Activated naive CD8-positive, alpha-beta T cell treated with anti-CD3 and anti-CD28 coated beads for 36 hours (primary cell): ENCODE measurements around the gene RUNX3. TPM values are rescaled to one million over a fixed set of nuclear protein-coding genes. Genes with fewer than 3 reads are reported as not detected.

Experiments
- DNase-seq: peaks from one replicate; pipeline ENCODE4 v3.0.0; 2021
- H3K27ac Mint-ChIP-seq: one replicate; pipeline ENCODE4 v1.8.0; 2022; ENCODE audit warnings: mild to moderate bottlenecking, moderate library complexity, mixed read lengths
- H3K27me3 Mint-ChIP-seq: one replicate; pipeline ENCODE4 v1.8.0; 2022; ENCODE audit warnings: mild to moderate bottlenecking, mixed read lengths
- H3K36me3 Mint-ChIP-seq: one replicate; pipeline ENCODE4 v1.8.0; 2021; ENCODE audit warnings: mild to moderate bottlenecking, mixed read lengths
- H3K4me1 Mint-ChIP-seq: one replicate; pipeline ENCODE4 v1.8.0; 2021; ENCODE audit warnings: mixed read lengths
- H3K4me3 Mint-ChIP-seq: one replicate; pipeline ENCODE4 v1.8.0; 2022; ENCODE audit warnings: mild to moderate bottlenecking, moderate library complexity, mixed read lengths
- H3K9me3 Mint-ChIP-seq: one replicate; pipeline ENCODE4 v1.8.0; 2022; ENCODE audit warnings: mixed read lengths
- total RNA-seq, 2 experiments: library from RNA; stranded (reverse); gene quantifications; one replicate each; pipeline ENCODE4 v1.2.3, GENCODE V29; 2021

The RUNX3 gene
- total RNA-seq, 2 experiments from 2014 or later, result 144 TPM

GRCh38 chr1:24957808-24958752 is 28.0 kb upstream of the RUNX3 start:
- Mint-ChIP-seq H3K4me1 (peaks cover 77% of the 10 kb centered on the region), H3K9me3 (peaks cover 1% of the 10 kb centered on the region), H3K27ac (peak overlapping the region; percentile 98), H3K4me3 (peak overlapping the region; percentile 91), H3K36me3 (peaks cover 86% of the 10 kb centered on the region), H3K27me3 (peaks cover 3% of the 10 kb centered on the region)
- no peak for DNase-seq

DNA sequence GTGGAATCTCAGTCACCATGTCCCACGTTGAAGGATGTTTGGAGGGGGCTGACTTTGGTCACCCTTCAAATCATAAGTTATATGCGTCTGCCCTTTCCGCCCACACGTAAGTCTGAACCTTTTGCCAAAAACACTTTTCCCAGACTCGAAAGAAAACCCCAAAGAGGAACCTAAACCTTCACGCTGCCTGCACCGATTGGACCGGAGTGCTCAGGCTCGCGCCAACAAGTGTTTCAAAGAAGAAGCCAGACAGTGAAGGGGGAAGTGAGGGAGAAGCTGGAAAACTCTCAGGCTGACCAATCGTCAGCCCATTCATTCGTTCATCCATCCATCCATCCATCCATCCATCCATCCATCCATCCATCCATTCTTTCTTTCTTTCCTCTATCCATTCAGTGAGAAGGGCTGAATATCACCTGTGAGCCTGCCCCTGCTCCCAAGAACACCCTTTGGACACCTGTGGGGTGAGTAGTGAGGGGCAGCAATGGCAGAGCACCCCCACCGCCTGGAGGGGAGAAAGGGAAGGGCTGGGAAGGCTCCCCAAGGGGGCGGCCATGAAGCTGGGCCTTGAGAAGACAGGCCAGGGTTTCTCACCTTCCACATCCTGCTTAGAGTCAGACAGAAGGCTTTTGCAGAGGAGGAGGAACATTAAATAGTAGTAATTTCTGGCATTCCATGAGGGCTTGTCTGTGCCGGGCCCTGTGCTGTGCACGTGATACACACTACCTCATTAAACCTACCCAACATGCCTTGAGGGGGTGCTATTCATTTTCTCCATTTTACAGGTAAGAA is 27.1 kb upstream of the RUNX3 start:
- H3K4me3 Mint-ChIP-seq, result peak overlapping the region; percentile 91
- H3K9me3 Mint-ChIP-seq, result peaks cover 1% of the 10 kb centered on the region
- no peak for DNase-seq
- peaks cover 85% of the 10 kb centered on the region for H3K4me1 Mint-ChIP-seq
- peaks cover 3% of the 10 kb centered on the region for H3K27me3 Mint-ChIP-seq
- peaks cover 85% of the 10 kb centered on the region for H3K36me3 Mint-ChIP-seq
- H3K27ac Mint-ChIP-seq, result peak overlapping the region; percentile 98

DNA sequence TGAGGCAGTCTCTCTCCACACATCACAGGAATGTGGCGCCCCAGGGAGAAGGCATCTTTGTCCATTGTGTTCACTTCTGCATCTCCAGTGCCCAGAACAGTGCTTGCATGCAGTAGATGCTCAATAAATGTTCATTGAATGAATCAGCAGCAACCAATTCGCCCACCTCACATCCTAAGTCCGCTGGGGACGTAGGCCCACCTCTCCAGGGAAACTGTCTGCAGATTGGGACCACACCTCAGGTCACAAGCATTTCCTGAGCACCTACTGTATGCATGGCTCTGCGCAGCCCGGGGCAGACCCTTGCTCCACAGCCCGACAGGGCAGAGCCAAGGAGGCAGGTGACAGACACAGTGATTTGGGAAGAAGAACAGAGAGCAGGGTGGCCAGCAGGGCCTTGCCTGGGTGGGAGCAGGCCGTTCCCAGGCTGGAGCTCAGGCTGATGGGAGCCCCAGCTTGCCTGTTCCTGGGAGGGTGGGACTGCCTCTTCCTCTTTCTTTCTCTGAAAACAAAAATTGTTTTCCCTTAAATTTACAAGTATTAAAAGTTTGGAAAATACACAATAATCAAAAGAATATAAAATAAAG is 25.8 kb upstream of the RUNX3 start:
- Mint-ChIP-seq H3K27me3 (peaks cover 3% of the 10 kb centered on the region), H3K4me1 (peaks cover 87% of the 10 kb centered on the region), H3K9me3 (peaks cover 1% of the 10 kb centered on the region), H3K4me3 (peak overlapping the region; percentile 91), H3K27ac (peak overlapping the region; percentile 98), H3K36me3 (peaks cover 82% of the 10 kb centered on the region)
- DNase-seq, result no peak

- Mint-ChIP-seq H3K36me3 (peaks cover 80% of the 10 kb centered on the region), H3K27ac (peak overlapping the region; percentile 98), H3K9me3 (peaks cover 1% of the 10 kb centered on the region), H3K4me3 (peak overlapping the region; percentile 91), H3K27me3 (peaks cover 3% of the 10 kb centered on the region), H3K4me1 (peaks cover 88% of the 10 kb centered on the region)
- DNase-seq, result peak; percentile 81
Measured at GRCh38 chr1:24955161-24955560, 25.1 kb upstream of the RUNX3 start.

- Mint-ChIP-seq H3K27me3 (peaks cover 3% of the 10 kb centered on the region), H3K36me3 (peaks cover 79% of the 10 kb centered on the region), H3K9me3 (peaks cover 1% of the 10 kb centered on the region)
Measured at GRCh38 chr1:24954631-24955030, 24.6 kb upstream of the RUNX3 start.

DNA sequence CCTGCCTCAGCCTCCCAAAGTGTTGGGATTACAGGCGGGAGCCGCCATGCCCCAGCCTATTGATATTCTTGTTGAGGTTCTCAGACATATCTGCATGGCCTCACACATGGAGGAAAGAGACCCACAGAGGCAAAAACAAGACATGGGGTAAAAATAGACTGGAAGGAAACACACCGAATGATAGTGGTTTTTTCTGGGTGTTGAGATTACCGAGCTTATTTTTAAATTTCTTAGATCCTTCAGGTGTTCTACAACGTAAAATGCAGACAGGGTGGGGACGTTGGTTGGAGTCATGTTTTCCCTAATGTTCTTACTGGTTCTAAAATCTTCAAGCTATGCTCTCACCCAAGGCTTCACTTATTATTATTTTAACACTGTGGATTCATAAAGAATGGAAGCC is 23.9 kb upstream of the RUNX3 start:
- no peak for DNase-seq
- H3K9me3 Mint-ChIP-seq, result peaks cover 1% of the 10 kb centered on the region
- H3K36me3 Mint-ChIP-seq, result peaks cover 78% of the 10 kb centered on the region
- peaks cover 3% of the 10 kb centered on the region for H3K27me3 Mint-ChIP-seq
- H3K27ac Mint-ChIP-seq, result peak overlapping the region; percentile 98
- peaks cover 88% of the 10 kb centered on the region for H3K4me1 Mint-ChIP-seq
- H3K4me3 Mint-ChIP-seq, result peak overlapping the region; percentile 91

More at GRCh38 chr1:24954631-24955030, 24.6 kb upstream of the RUNX3 start:
- no peak for DNase-seq
- Mint-ChIP-seq H3K27ac (peak overlapping the region; percentile 98), H3K4me1 (peaks cover 87% of the 10 kb centered on the region), H3K4me3 (peak overlapping the region; percentile 91)

DNA sequence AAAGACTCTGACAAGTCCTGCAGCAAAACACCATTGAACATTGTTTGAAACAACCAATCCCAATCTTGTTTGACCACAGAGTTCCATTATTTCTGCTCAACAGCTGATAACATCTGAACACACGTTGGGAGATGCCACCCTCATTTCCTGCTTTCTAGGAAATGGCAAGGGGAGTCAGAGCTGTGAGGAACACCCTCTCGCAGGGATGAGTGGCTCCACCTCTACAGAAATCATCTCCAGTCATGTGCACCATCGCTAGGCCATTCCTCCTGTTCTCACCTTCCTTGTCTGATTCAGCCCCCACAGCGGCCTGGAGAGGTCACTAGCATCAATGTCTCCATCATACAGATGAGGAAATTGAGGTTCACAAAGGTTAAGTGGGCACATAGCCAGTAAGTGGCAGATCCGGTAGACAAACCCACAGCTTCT is 22.4 kb upstream of the RUNX3 start:
- DNase-seq, result no peak
- Mint-ChIP-seq H3K4me3 (peak overlapping the region; percentile 30), H3K4me1 (peaks cover 88% of the 10 kb centered on the region), H3K36me3 (peaks cover 78% of the 10 kb centered on the region), H3K9me3 (peaks cover 1% of the 10 kb centered on the region), H3K27me3 (peaks cover 3% of the 10 kb centered on the region), H3K27ac (peak overlapping the region; percentile 82)

DNA sequence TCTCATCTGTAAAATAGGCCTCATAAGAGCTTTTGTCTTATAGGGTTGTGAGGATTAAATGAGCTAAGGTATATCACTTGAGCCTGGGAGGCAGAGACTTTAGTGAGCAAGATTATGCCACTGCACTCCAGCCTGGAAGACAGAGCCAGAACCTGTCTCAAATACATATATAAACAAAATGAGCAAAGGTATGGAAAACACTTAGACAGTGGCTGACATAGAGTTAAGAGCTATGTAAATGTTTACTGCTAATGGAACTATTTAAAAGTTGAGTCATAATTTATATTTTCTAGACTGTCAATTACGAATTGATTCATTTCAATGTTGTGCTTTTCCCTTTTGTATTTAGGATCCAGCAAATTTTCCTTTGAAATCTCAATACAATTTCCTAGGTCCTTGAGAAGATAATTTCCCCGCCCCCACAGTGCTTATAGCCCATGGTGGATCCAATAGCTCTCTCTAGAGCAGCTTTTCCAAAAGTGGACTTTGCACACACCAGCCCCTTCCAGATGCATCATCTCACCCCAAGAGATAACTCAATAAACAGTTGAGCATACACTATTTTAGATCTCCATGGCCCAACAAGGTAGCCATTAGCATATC is 21.8 kb upstream of the RUNX3 start:
- Mint-ChIP-seq H3K4me1 (peaks cover 86% of the 10 kb centered on the region), H3K4me3 (peak overlapping the region; percentile 30), H3K9me3 (peaks cover 1% of the 10 kb centered on the region), H3K27me3 (peaks cover 3% of the 10 kb centered on the region), H3K36me3 (peaks cover 76% of the 10 kb centered on the region), H3K27ac (peak overlapping the region; percentile 82)
- DNase-seq, result no peak

GRCh38 chr1:24951337-24951736 is 21.3 kb upstream of the RUNX3 start:
- Mint-ChIP-seq H3K4me3 (peak overlapping the region; percentile 18), H3K36me3 (peaks cover 78% of the 10 kb centered on the region), H3K27ac (peak overlapping the region; percentile 68), H3K9me3 (peaks cover 1% of the 10 kb centered on the region), H3K4me1 (peaks cover 84% of the 10 kb centered on the region), H3K27me3 (peaks cover 3% of the 10 kb centered on the region)
- no peak for DNase-seq

GRCh38 chr1:24949331-24949881 is 19.3 kb upstream of the RUNX3 start:
- Mint-ChIP-seq H3K9me3 (no peaks in the 10 kb centered on the region), H3K36me3 (peaks cover 73% of the 10 kb centered on the region), H3K4me3 (no peak overlapping the region), H3K27me3 (no peaks in the 10 kb centered on the region), H3K4me1 (peaks cover 76% of the 10 kb centered on the region), H3K27ac (no peak overlapping the region)
- no peak for DNase-seq

DNA sequence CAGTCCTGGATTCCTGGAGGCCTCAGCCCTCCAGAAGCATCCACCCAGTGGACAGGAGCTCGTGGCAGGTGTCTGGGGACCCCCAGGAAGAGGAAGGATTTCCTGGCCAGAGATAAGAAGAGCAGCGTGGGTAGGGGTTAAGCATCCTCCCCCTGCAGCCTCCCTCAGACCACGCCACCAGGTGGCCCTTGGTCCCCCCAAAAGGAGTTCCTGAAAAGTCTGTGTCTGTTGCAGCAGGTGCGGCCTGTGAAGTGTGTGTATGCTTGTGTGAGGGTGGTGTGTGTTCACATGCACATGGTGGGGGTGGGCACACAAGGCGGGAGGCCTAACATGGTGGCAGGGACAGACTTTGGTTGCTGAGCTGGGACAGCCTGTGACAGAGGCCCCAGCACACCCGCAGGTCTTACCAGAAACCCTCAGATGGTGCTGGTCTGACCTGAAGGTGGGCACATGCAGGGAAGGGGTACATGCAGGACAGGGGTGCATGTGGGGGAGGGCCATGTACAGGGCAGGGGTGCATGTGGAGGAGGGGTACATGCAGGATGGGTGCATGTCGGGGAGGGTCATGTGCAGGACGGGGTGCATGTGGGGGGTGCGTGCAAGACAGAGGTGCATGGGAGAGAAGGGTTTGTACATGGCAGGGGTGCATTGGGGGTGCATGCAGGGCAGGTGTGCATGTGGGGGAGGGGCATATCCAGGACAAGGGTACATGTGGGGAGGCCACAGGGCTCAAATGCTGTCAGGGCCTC is 18.2 kb upstream of the RUNX3 start:
- Mint-ChIP-seq H3K4me1 (peaks cover 73% of the 10 kb centered on the region), H3K9me3 (no peaks in the 10 kb centered on the region), H3K27ac (peak overlapping the region; percentile 54), H3K4me3 (no peak overlapping the region), H3K36me3 (peaks cover 70% of the 10 kb centered on the region), H3K27me3 (no peaks in the 10 kb centered on the region)
- DNase-seq, result no peak

- Mint-ChIP-seq H3K4me3 (no peak overlapping the region), H3K36me3 (peaks cover 62% of the 10 kb centered on the region), H3K4me1 (peaks cover 69% of the 10 kb centered on the region), H3K27me3 (no peaks in the 10 kb centered on the region), H3K27ac (peak overlapping the region; percentile 45), H3K9me3 (no peaks in the 10 kb centered on the region)
- no peak for DNase-seq
Measured at GRCh38 chr1:24946861-24947658, 17.0 kb upstream of the RUNX3 start.
